T-cell (primary cell): ENCODE results near the gene FAM135A. TPM values are rescaled to one million over a fixed set of nuclear protein-coding genes. Genes with fewer than 3 reads are reported as not detected.

Experiments used
- ATAC-seq, 4 experiments: fragments of 200-7000 bp in 3 of 4; fragments of 150-1000 bp in 1 of 4; cut with Tn5 transposase; replicated peaks in 1 of 4; 1 replicate in 3 of 4; 2 replicates in 1 of 4; pipeline ENCODE4 v1.10.0; 2021; ENCODE audit warnings: moderate library complexity in 3 of 4, mild to moderate bottlenecking in 2 of 4, moderate number of reproducible peaks in 1 of 4
- CTCF ChIA-PET, 2 donors: fragments of 300-600 bp; sonication (Branson Sonifier 250); formaldehyde crosslinking; loops; one replicate each; lab custom pipeline; 2022; ENCODE audit warnings: antibody characterized with exemption in 2 of 2; lab: Charles Lee
- POLR2A ChIA-PET, 2 donors: fragments of 300-600 bp; sonication (Branson Sonifier 250); formaldehyde crosslinking; loops; one replicate each; lab custom pipeline; 2022; ENCODE audit warnings: antibody characterized with exemption in 2 of 2; lab: Charles Lee
- DNase-seq, 35 experiments: peaks; one replicate each; pipeline versions ENCODE4 v3.0.0 to v3.0.0-alpha.2; 2013 to 2023
- H3K27ac ChIP-seq: one replicate; pipeline ENCODE4 v1.5.1; 2013; ENCODE audit warnings: low read length
- H3K27me3 ChIP-seq, 2 experiments: replicated peaks in 1 of 2; 1 replicate in 1 of 2; 2 replicates in 1 of 2; pipeline versions ENCODE4 v1.6.1 to v1.7.0; 2013; ENCODE audit warnings: low read length in 1 of 2, mixed read lengths in 1 of 2; ENCODE audit not compliant: control insufficient read depth in 2 of 2, insufficient read depth in 2 of 2; ENCODE audit errors: extremely low read depth in 1 of 2
- H3K36me3 ChIP-seq, 2 donors: 1 replicate in 1 of 2; 2 replicates in 1 of 2; pipeline versions ENCODE4 v1.6.1 to v1.7.0; 2013; ENCODE audit warnings: low read length in 1 of 2; ENCODE audit not compliant: control insufficient read depth in 2 of 2, insufficient read depth in 1 of 2; ENCODE audit errors: extremely low read depth in 1 of 2
- H3K4me1 ChIP-seq, 2 experiments: 1 replicate in 1 of 2; 2 replicates in 1 of 2; pipeline versions ENCODE4 v1.6.1 to v1.7.0; 2013; ENCODE audit warnings: low read length in 2 of 2, mixed read lengths in 1 of 2; ENCODE audit not compliant: insufficient read depth in 2 of 2, control insufficient read depth in 1 of 2; ENCODE audit errors: extremely low read depth in 1 of 2
- H3K4me3 ChIP-seq, 2 donors: 1 replicate in 1 of 2; 2 replicates in 1 of 2; pipeline versions ENCODE4 v1.5.1 to v1.7.0; 2013; ENCODE audit warnings: mild to moderate bottlenecking in 2 of 2, low read length in 1 of 2, moderate library complexity in 1 of 2; ENCODE audit not compliant: control insufficient read depth in 1 of 2; ENCODE audit errors: extremely low read depth in 1 of 2
- H3K9me3 ChIP-seq: 2 replicates; pipeline ENCODE4 v1.7.0; 2013
- H3K27ac Mint-ChIP-seq, 2 donors: one replicate each; pipeline ENCODE4 v1.8.0; 2020 to 2021; ENCODE audit warnings: mild to moderate bottlenecking in 2 of 2, mixed read lengths in 2 of 2
- H3K27me3 Mint-ChIP-seq, 2 donors: one replicate each; pipeline ENCODE4 v1.8.0; 2021 to 2022; ENCODE audit warnings: mixed read lengths in 2 of 2
- H3K36me3 Mint-ChIP-seq: one replicate; pipeline ENCODE4 v1.8.0; 2021; ENCODE audit warnings: mixed read lengths
- H3K4me1 Mint-ChIP-seq, 3 donors: one replicate each; pipeline ENCODE4 v1.8.0; 2020 to 2022; ENCODE audit warnings: mixed read lengths in 3 of 3, mild to moderate bottlenecking in 1 of 3
- H3K4me3 Mint-ChIP-seq, 3 donors: one replicate each; pipeline ENCODE4 v1.8.0; 2020 to 2022; ENCODE audit warnings: mild to moderate bottlenecking in 3 of 3, mixed read lengths in 3 of 3, moderate library complexity in 3 of 3
- H3K9me3 Mint-ChIP-seq, 3 donors: one replicate each; pipeline ENCODE4 v1.8.0; 2020 to 2022; ENCODE audit warnings: mixed read lengths in 3 of 3
- WGBS: methylation state at CpG from one replicate; pipeline ENCODE4 v1.1.5; 2013; ENCODE audit warnings: missing lambda C conversion rate; ENCODE audit not compliant: insufficient coverage; 5-methylcytosine and 5-hydroxymethylcytosine counted together
- total RNA-seq, 35 experiments: library from RNA in 6 of 35; stranded (reverse) in 6 of 35; fragments of 120-200 nt in 1 of 35; gene quantifications; one replicate each; pipeline versions ENCODE4 v1.2.1 to v1.2.4 and lab custom pipeline; 2013 to 2026

The FAM135A gene
- total RNA-seq, 5 donors from 2014 or later (not counting 1 experiment from before 2014, with no cell fraction given) = 6.4 to 8.4 (median 7.6) TPM

DNA sequence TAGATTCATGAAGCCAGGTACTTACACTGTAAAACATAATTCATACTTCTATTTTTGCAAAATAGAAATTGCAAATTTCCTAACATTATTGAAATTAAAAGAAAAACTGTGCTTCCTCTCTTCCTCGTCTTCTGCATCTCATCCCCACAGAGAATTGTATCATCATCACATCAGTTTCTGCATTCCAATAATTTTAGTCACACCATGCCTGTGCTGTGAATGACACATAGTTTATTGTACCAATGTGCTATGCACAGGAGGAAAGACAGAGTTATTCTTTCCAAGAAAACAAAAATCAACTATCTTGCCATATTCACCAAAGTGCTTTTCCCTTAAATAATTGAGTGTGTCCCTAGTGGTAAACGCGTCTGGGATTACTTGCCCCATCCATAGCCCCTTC lies 38.1 kb upstream of the FAM135A start:
- no peaks in the 10 kb centered on the region for H3K9me3 Mint-ChIP-seq
- no peak overlapping the region for H3K27ac Mint-ChIP-seq
- H3K4me1 Mint-ChIP-seq = no peaks in the 10 kb centered on the region
- Histone ChIP-seq H3K27ac (no peak overlapping the region), H3K4me1 (no peaks in the 10 kb centered on the region), H3K36me3 (no peaks in the 10 kb centered on the region), H3K4me3 (no peak overlapping the region), H3K27me3 (no peaks in the 10 kb centered on the region), H3K9me3 (no peaks in the 10 kb centered on the region)
- CTCF ChIA-PET = interaction anchor here in 1 of 2 donors (1.3 kb wide), 1 partner anchor 14 kb away, joined by 4 read pairs; no protein-coding TSS in a partner anchor
- DNase-seq (no peak), ATAC-seq (no peak)
- no peaks in the 10 kb centered on the region for H3K36me3 Mint-ChIP-seq
- H3K4me3 Mint-ChIP-seq = no peak overlapping the region
- no CpG with 5 or more reads among the region's 3 CpGs for WGBS
- POLR2A ChIA-PET = no interaction called here
- peaks cover 17 to 24% of the 10 kb centered on the region in 2 donors for H3K27me3 Mint-ChIP-seq

- no peak overlapping the region for H3K27ac ChIP-seq
- ChIA-PET CTCF (no interaction called here), POLR2A (no interaction called here)
- no peaks in the 10 kb centered on the region for H3K27me3 ChIP-seq
- no peaks in the 10 kb centered on the region for H3K36me3 ChIP-seq
- 76% methylated on average over 5 of the region's 10 CpGs for WGBS
- H3K27ac Mint-ChIP-seq = no peak overlapping the region
- DNase-seq = no peak
- no peaks in the 10 kb centered on the region for H3K9me3 ChIP-seq
- no peak overlapping the region for H3K4me3 ChIP-seq
- H3K9me3 Mint-ChIP-seq = no peaks in the 10 kb centered on the region
- H3K27me3 Mint-ChIP-seq = peaks cover 17 to 24% of the 10 kb centered on the region in 2 donors
- no peak for ATAC-seq
- no peaks in the 10 kb centered on the region for H3K4me1 Mint-ChIP-seq
- no peaks in the 10 kb centered on the region for H3K36me3 Mint-ChIP-seq
- no peaks in the 10 kb centered on the region for H3K4me1 ChIP-seq
- no peak overlapping the region for H3K4me3 Mint-ChIP-seq
These were observed 37.4 kb upstream of the FAM135A start for GRCh38 chr6:70375882-70376281.

- no peaks in the 10 kb centered on the region for H3K4me1 Mint-ChIP-seq
- no peaks in the 10 kb centered on the region for H3K27me3 ChIP-seq
- H3K36me3 ChIP-seq = no peaks in the 10 kb centered on the region
- H3K36me3 Mint-ChIP-seq = no peaks in the 10 kb centered on the region
- ChIA-PET POLR2A (no interaction called here), CTCF (interaction anchor here (1.1 to 1.2 kb wide), 2 partner anchors 9 to 15 kb away, joined by 3 read pairs; no protein-coding TSS in a partner anchor)
- no peak for DNase-seq
- H3K4me3 Mint-ChIP-seq = no peak overlapping the region
- peaks cover 14 to 20% of the 10 kb centered on the region in 2 donors for H3K27me3 Mint-ChIP-seq
- no peak overlapping the region for H3K27ac ChIP-seq
- no peak overlapping the region for H3K27ac Mint-ChIP-seq
- no peaks in the 10 kb centered on the region for H3K4me1 ChIP-seq
- ATAC-seq = no peak
- H3K9me3 ChIP-seq = no peaks in the 10 kb centered on the region
- no peak overlapping the region for H3K4me3 ChIP-seq
- H3K9me3 Mint-ChIP-seq = no peaks in the 10 kb centered on the region
- WGBS = no CpG with 5 or more reads among the region's 1 CpG
These were observed 36.7 kb upstream of the FAM135A start for GRCh38 chr6:70376628-70377027.

GRCh38 chr6:70377372-70377771 lies 35.9 kb upstream of the FAM135A start:
- Mint-ChIP-seq H3K36me3 (no peaks in the 10 kb centered on the region), H3K9me3 (no peaks in the 10 kb centered on the region), H3K4me3 (no peak overlapping the region), H3K4me1 (no peaks in the 10 kb centered on the region), H3K27me3 (peaks cover 14 to 20% of the 10 kb centered on the region in 2 donors), H3K27ac (no peak overlapping the region)
- Histone ChIP-seq H3K27ac (no peak overlapping the region), H3K36me3 (no peaks in the 10 kb centered on the region), H3K27me3 (no peaks in the 10 kb centered on the region), H3K4me1 (no peaks in the 10 kb centered on the region), H3K4me3 (no peak overlapping the region), H3K9me3 (no peaks in the 10 kb centered on the region)
- CTCF ChIA-PET = interaction anchor here (0.7 to 1.2 kb wide), 4 partner anchors 10 to 348 kb away, joined by 3 to 4 read pairs (median 3); no protein-coding TSS in a partner anchor
- POLR2A ChIA-PET = no interaction called here
- no CpG with 5 or more reads among the region's 3 CpGs for WGBS
- DNase-seq = no peak
- ATAC-seq = no peak

DNA sequence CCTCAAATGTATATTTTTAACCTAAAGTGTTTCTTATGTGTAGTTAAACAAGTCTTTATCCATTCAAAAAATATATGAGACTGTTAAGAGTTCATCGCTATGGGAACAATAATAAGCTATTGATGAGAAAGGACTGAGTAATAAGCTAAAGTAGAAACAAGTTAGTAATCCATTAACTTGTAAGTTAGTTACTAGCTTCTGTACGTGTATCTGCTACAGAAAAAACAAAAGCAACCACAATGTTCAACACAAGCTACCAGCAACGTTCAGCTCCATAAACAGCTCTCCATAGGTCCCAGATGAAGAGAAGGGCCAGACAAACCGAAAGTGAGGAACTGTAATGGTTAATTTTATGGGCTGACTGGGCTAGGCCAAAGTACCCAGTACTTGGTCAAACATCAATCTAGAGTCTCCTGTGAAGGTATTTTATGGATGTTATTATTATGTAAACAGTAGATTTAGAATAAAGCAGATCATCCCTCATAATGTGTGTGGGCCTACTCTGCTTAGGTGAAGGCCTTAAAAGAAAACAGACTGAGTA lies 33.8 kb upstream of the FAM135A start:
- H3K4me1 ChIP-seq = no peaks in the 10 kb centered on the region
- DNase-seq (no peak), ATAC-seq (no peak)
- H3K27ac ChIP-seq = no peak overlapping the region
- WGBS = no CpG with 5 or more reads among the region's 4 CpGs
- Mint-ChIP-seq H3K9me3 (no peaks in the 10 kb centered on the region), H3K4me3 (no peak overlapping the region), H3K27ac (no peak overlapping the region), H3K27me3 (peaks cover 14 to 20% of the 10 kb centered on the region in 2 donors), H3K36me3 (no peaks in the 10 kb centered on the region), H3K4me1 (no peaks in the 10 kb centered on the region)
- no peaks in the 10 kb centered on the region for H3K36me3 ChIP-seq
- no peak overlapping the region for H3K4me3 ChIP-seq
- no peaks in the 10 kb centered on the region for H3K27me3 ChIP-seq
- ChIA-PET CTCF (interaction anchor here (1.0 to 1.6 kb wide), 3 partner anchors 8 to 10 kb away, joined by 3 to 7 read pairs (median 5); no protein-coding TSS in a partner anchor), POLR2A (no interaction called here)
- H3K9me3 ChIP-seq = no peaks in the 10 kb centered on the region

DNA sequence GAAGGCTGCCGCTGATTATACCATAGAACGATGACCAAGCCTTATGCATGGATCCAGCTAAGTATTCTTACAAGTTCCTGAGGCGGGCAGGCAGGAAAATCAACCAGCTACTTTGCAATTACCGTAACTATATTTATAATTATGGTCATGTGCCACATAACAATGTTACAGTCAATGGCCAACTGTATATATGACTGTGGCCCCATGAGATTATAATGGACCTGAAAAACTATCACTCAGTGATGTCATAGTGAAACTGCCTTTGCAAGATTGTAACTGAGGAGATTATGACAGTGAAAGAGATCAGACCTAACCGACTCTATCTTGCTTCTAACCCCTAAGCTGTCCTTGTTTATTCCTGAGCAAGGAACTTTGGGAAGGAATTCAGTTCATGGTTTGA lies 33.1 kb upstream of the FAM135A start:
- H3K27ac Mint-ChIP-seq = no peak overlapping the region
- H3K4me3 Mint-ChIP-seq = no peak overlapping the region
- ChIA-PET CTCF (interaction anchor here (1.5 to 1.6 kb wide), 2 partner anchors 9 to 11 kb away, joined by 5 to 7 read pairs; no protein-coding TSS in a partner anchor), POLR2A (no interaction called here)
- ATAC-seq (no peak), DNase-seq (no peak)
- Histone ChIP-seq H3K27me3 (no peaks in the 10 kb centered on the region), H3K36me3 (no peaks in the 10 kb centered on the region), H3K4me1 (no peaks in the 10 kb centered on the region), H3K27ac (no peak overlapping the region), H3K9me3 (no peaks in the 10 kb centered on the region), H3K4me3 (no peak overlapping the region)
- no peaks in the 10 kb centered on the region for H3K9me3 Mint-ChIP-seq
- no peaks in the 10 kb centered on the region for H3K36me3 Mint-ChIP-seq
- H3K4me1 Mint-ChIP-seq = no peaks in the 10 kb centered on the region
- WGBS = 90% methylated on average over 2 of the region's 5 CpGs
- H3K27me3 Mint-ChIP-seq = peaks cover 10 to 13% of the 10 kb centered on the region in 2 donors
